ENCODE data around the gene REEP2. TPM values are rescaled to one million over a fixed set of nuclear protein-coding genes. Genes with fewer than 3 reads are reported as not detected.

Gene REEP2
- total RNA-seq, 1 donor from 2014 or later, result 17.4 TPM

GRCh38 chr5:138452720-138453119 is 13.9 kb downstream of the REEP2 start:
- no peak overlapping the region for H2AFZ ChIP-seq (replicated peaks)
- no peaks in the 10 kb centered on the region for H3K9me3 ChIP-seq (ENCODE audit: low read depth)
- Mint-ChIP-seq H3K27ac (no peak overlapping the region), H3K4me3 (no peak overlapping the region), H3K9me3 (no peaks in the 10 kb centered on the region), H3K4me1 (peaks cover 42% of the 10 kb centered on the region), H3K27me3 (ENCODE audit: insufficient read depth, low read depth) (peaks cover 12% of the 10 kb centered on the region), H3K36me3 (no peaks in the 10 kb centered on the region)
- H3K27ac ChIP-seq, result no peak overlapping the region
- H3K4me3 ChIP-seq, result no peak overlapping the region
- TF ChIP-seq EZH2phosphoT487 (IDR thresholded peaks at IDR 0.05), result no peak
- TF ChIP-seq EZH2 (IDR thresholded peaks at IDR 0.05), result no peak
- TF ChIP-seq CTCF (IDR thresholded peaks at IDR 0.05), result no peak
- H3K79me2 ChIP-seq (ENCODE audit: low read depth), result no peaks in the 10 kb centered on the region
- H3K4me1 ChIP-seq, result peaks cover 27% of the 10 kb centered on the region
- H3K27me3 ChIP-seq, result no peaks in the 10 kb centered on the region
- no peaks in the 10 kb centered on the region for H4K20me1 ChIP-seq (ENCODE audit: low read depth)
- H3K36me3 ChIP-seq, result no peaks in the 10 kb centered on the region
- no peak for DNase-seq (ENCODE audit: low spot score)
- no peak overlapping the region for H3K9ac ChIP-seq
- no peaks in the 10 kb centered on the region for H3F3A ChIP-seq (ENCODE audit: low read depth)
- H3K4me2 ChIP-seq, result no peak overlapping the region

- Mint-ChIP-seq H3K4me1 (peaks cover 41% of the 10 kb centered on the region), H3K27ac (no peak overlapping the region), H3K9me3 (no peaks in the 10 kb centered on the region), H3K4me3 (no peak overlapping the region), H3K36me3 (no peaks in the 10 kb centered on the region), H3K27me3 (ENCODE audit: insufficient read depth, low read depth) (peaks cover 12% of the 10 kb centered on the region)
- H3K9ac ChIP-seq, result no peak overlapping the region
- H2AFZ ChIP-seq (replicated peaks), result no peak overlapping the region
- H3K4me2 ChIP-seq, result no peak overlapping the region
- no peak overlapping the region for H3K27ac ChIP-seq
- no peaks in the 10 kb centered on the region for H4K20me1 ChIP-seq (ENCODE audit: low read depth)
- no peak overlapping the region for H3K4me3 ChIP-seq
- H3K79me2 ChIP-seq (ENCODE audit: low read depth), result no peaks in the 10 kb centered on the region
- H3F3A ChIP-seq (ENCODE audit: low read depth), result no peaks in the 10 kb centered on the region
- TF ChIP-seq CTCF (IDR thresholded peaks at IDR 0.05) (no peak), EZH2 (IDR thresholded peaks at IDR 0.05) (no peak), EZH2phosphoT487 (IDR thresholded peaks at IDR 0.05) (no peak)
- H3K27me3 ChIP-seq, result no peaks in the 10 kb centered on the region
- no peak for DNase-seq (ENCODE audit: low spot score)
- peaks cover 28% of the 10 kb centered on the region for H3K4me1 ChIP-seq
- no peaks in the 10 kb centered on the region for H3K36me3 ChIP-seq
- H3K9me3 ChIP-seq (ENCODE audit: low read depth), result no peaks in the 10 kb centered on the region
These were observed 14.7 kb downstream of the REEP2 start for GRCh38 chr5:138453590-138453989.

- Histone ChIP-seq H4K20me1 (ENCODE audit: low read depth) (no peaks in the 10 kb centered on the region), H3K4me2 (no peak overlapping the region), H3K27ac (no peak overlapping the region), H3K36me3 (no peaks in the 10 kb centered on the region), H3K9me3 (ENCODE audit: low read depth) (no peaks in the 10 kb centered on the region), H3K4me1 (peaks cover 25% of the 10 kb centered on the region), H3K9ac (no peak overlapping the region), H3F3A (ENCODE audit: low read depth) (no peaks in the 10 kb centered on the region), H3K27me3 (no peaks in the 10 kb centered on the region), H3K79me2 (ENCODE audit: low read depth) (no peaks in the 10 kb centered on the region), H2AFZ (replicated peaks) (no peak overlapping the region), H3K4me3 (no peak overlapping the region)
- peaks cover 41% of the 10 kb centered on the region for H3K4me1 Mint-ChIP-seq
- H3K27ac Mint-ChIP-seq, result no peak overlapping the region
- TF ChIP-seq CTCF (IDR thresholded peaks at IDR 0.05) (no peak), EZH2 (IDR thresholded peaks at IDR 0.05) (no peak), EZH2phosphoT487 (IDR thresholded peaks at IDR 0.05) (no peak)
- H3K36me3 Mint-ChIP-seq, result no peaks in the 10 kb centered on the region
- H3K9me3 Mint-ChIP-seq, result no peaks in the 10 kb centered on the region
- no peak overlapping the region for H3K4me3 Mint-ChIP-seq
- H3K27me3 Mint-ChIP-seq (ENCODE audit: insufficient read depth, low read depth), result peaks cover 14% of the 10 kb centered on the region
- DNase-seq (ENCODE audit: low spot score), result no peak
These were observed 15.3 kb downstream of the REEP2 start for GRCh38 chr5:138454121-138454520.

Data from neural progenitor cell (in vitro differentiated cells).